GM19467 (cell line): ENCODE results near the gene KCNMB1.

ENCODE experiments used
- ATAC-seq: cut with Tn5 transposase; IDR thresholded peaks from one replicate; pipeline ENCODE4 v1.9.1; 2021; ENCODE audit warnings: mild to moderate bottlenecking, moderate library complexity; ENCODE audit not compliant: unreplicated experiment

KCNMB1 gene

GRCh38 chr5:170388818-170389549 is at the start of gene KCNMB1:
Gene KCNMB1 (minus strand): TSS chr5:170389367. CDS start chr5:170385447, 3,920 bp downstream.
- no peak for ATAC-seq

GRCh38 chr5:170438581-170438980 is 49.4 kb upstream of the KCNMB1 start:
- no peak for ATAC-seq

GRCh38 chr5:170437621-170438375 is 48.6 kb upstream of the KCNMB1 start:
- ATAC-seq: no peak

- no peak for ATAC-seq
Measured at GRCh38 chr5:170436335-170436734, 47.2 kb upstream of the KCNMB1 start.

GRCh38 chr5:170434966-170435605 is 45.9 kb upstream of the KCNMB1 start:
- no peak for ATAC-seq

DNA sequence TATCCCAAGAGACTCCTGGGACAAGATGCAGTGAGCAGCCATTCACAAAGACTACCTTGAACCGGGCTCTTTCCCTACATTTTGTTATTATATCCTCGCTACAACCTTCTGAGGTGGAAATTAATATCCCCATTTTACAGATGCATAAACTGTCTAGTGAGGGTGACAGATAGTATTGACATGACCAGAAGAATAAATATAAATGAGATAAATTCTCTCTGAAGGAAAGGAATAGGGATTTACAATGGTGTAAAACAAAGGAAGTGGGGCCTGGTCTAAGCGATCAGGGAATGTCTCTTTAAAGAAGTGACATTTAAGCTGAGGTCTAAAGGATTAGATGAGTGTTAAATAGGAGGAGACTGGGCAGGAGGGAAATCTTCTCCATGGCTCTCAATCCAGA is 43.5 kb upstream of the KCNMB1 start:
- no peak for ATAC-seq

- no peak for ATAC-seq
Measured at GRCh38 chr5:170431571-170431970, 42.4 kb upstream of the KCNMB1 start.

- ATAC-seq: no peak
Measured at GRCh38 chr5:170430866-170431437, 41.8 kb upstream of the KCNMB1 start.

GRCh38 chr5:170430256-170430655 is 41.1 kb upstream of the KCNMB1 start:
- ATAC-seq: no peak

DNA sequence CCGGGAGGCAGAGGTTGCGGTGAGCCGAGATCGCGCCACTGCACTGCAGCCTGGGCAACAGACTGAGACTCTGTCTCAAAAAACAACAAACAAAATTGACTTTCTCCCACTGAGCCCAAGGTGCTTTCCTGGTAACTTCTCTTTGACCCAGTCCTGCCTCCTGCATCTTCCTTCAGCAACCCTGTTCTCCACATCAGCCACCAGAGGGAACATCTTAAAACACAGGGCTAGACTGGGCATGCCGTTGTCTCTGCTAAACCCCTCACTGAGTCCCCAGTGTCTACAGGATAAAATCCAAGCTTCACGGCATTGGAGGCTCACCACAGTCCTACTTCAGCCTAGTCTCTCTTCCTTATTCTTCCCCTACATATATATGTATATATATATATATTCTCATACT is 39.8 kb upstream of the KCNMB1 start:
- no peak for ATAC-seq

GRCh38 chr5:170427672-170428236 is 38.6 kb upstream of the KCNMB1 start:
- ATAC-seq: no peak

GRCh38 chr5:170426786-170427185 is 37.6 kb upstream of the KCNMB1 start:
- ATAC-seq: no peak

DNA sequence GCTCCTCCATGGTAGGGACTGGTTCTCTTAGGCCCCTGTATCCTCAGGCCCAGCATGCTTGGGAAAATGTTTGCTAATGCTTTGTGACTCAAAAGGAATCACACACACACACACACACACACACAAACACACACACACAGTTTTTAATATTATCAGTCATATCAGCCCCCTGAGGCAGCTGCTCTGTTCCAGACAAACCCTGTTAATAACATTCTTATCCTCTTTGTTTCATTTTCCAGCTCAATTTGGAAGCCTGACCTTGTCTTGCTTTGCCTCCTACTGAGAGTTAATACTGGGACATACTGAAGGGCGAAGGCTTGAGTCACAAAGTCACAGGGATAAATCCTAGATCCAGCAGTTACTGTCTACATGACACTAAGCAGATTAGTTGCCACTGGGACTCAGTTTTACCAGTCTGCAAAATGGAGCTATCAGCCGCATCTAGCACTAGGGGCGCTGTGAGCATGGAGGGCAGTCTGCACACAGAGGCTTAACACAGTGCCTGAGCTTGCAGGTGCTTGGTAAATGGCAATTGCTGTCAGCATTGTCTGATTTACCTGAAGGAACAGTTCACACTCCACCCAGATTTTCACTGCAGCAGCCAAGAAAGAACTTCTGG is 37.1 kb upstream of the KCNMB1 start:
- no peak for ATAC-seq

DNA sequence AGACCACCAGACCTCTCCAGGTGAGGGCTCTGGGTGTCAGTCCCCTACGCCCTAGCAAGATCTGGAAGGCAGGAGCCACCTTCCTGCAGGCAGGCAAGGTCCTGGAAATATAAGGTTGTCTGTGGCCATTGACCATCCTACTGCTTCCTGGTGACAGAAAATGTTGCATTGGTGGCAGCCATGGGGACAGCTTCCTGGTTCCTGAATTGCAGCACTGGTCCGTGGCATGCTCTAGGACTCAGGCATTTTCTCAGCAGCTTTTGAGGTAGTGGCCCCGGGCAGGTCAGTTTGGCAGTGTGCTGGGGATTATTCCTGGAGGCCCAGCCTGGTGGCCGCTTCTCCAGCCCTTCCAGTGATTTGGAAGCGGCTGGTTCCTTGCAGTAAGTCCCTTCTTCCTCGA is 36.6 kb upstream of the KCNMB1 start:
- no peak for ATAC-seq

DNA sequence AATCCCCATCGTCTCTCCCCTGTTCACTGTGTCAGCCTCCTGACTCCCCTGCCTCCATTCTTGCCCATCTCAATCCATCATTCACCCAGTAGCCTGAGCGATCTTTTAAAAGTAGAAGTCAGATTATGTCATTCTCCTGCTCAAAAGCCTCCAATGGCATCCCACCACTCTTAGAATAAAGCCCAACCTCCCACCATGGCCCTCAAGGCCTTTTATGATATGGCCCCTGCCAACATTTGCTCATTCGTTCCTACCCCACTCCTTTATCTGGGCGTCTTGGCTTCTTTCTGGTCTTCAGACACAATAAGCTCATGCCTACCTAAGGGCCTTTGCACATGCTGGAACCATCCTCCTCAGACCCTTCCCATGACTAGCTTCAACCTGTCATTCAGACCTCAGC is 35.5 kb upstream of the KCNMB1 start:
- ATAC-seq: no peak

DNA sequence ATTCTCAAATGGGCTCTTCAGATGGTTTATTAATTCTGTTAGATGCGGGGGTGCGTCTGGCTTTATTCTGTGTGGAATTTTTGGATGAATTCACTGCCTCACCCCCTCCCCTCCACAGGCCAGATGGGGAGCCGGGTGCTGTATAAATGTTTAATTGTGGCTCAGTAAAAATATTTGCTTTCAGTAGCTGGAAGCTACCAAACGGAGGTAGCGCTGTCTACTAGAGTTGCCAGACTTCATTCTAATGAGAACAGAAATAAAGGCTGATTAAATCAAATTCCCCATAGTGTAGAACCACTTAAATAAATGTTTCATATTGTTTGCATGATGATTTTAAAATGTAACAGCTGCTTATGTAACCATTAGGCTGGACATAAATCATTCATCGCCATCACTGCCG is 34.5 kb upstream of the KCNMB1 start:
- no peak for ATAC-seq

DNA sequence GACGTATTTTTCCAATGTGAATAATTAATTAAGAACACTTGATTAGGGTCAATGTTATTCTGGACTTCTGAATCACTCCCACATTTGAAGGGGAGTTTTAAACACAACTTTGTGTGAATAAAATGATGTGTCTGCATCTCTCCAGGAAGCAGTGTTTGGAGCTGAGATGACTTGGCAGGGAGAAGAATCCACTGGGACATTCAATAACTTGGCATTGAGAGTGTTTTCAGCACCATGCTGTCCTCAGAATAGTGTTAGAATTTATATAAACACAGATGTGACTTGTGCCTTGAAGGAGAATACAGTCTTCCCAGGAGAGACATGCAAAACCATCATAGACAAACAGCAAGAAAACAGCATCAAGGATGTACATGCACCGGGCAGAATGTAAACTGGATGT is 32.7 kb upstream of the KCNMB1 start:
- no peak for ATAC-seq

DNA sequence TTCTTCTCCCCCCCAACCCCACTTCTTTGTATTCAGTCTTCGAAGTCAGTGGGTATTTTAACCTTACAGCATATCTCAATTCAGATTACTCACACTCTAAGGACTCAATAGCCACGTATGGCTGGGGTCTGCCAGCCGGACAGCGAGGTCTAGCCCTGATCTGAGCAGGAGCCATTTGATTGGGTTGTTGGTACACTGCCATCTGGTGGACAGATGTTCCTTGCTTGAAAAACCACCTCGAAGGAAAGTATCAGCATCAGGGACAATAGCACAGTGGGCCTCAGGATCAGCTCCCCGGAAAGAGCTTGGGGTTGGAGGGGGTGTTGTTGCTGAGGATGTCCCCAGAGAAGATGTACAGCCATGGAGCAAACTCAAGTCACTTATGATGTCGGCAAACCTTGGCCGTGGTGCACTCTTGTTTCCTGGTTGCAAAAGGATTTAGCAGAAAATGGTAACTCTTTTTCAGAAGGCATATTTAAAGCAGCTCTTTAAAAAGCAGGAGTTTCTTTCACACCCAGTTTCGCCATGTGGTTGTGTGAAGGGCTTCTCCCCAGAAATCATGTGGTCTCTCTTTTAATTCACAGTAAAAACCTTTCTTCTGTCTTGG is 31.7 kb upstream of the KCNMB1 start:
- peak; percentile 61 for ATAC-seq

DNA sequence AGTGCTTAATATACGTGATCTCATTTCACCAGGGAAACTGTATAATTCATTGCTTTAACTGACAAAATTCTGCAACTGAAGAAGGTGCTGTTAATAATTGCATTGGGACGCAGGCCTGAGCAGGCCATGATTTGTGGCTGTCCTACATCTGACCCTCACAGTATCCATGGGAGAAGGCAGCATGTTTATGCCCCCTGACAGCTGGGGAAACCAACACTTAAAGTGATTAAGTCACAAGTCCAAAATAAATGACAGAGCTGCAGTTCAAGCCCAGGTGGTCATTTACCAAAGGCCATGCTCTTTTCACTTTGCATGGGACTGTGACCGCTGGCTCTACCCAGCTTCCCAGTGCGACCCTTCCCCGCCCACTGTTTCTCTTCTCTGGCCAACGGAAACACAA is 30.5 kb upstream of the KCNMB1 start:
- no peak for ATAC-seq

DNA sequence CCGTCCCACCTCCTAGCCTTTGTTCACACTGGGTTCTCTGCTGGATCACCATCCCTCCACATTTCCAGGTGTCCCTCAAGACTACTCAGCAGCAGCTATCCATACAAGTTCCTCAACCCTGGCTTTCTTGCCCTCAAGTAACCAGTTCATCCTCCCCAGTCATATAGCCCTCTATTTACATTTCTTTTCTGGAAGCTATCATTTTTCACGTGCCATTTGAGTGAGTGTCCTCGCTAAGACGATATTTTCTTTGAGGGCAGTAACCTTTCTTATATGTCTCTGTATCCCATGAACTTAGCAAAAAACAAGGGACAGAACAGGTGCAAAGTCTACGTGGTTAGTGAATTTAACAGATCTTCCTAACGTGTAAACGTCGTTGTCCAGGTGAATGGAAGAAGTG is 29.6 kb upstream of the KCNMB1 start:
- ATAC-seq: no peak
